ENCODE measurements around the gene ERCC6. TPM values are rescaled to one million over a fixed set of nuclear protein-coding genes. Genes with fewer than 3 reads are reported as not detected.
A peak's percentile ranks its signal among the peaks of the same experiment; 100 is the strongest.

The ERCC6 gene
- total RNA-seq, 2 donors from 2014 or later = 22.5 to 27.8 TPM

GRCh38 chr10:49516216-49516970 is 22.5 kb downstream of the ERCC6 start:
- Mint-ChIP-seq H3K9me3 (no peaks in the 10 kb centered on the region), H3K27ac (no peak overlapping the region), H3K4me1 (ENCODE audit: low read depth in 2 of 2) (peaks cover 7 to 11% of the 10 kb centered on the region in 2 donors), H3K36me3 (no peaks in the 10 kb centered on the region), H3K27me3 (no peaks in the 10 kb centered on the region), H3K4me3 (no peak overlapping the region)
- no peak for ATAC-seq
- no peak for DNase-seq (ENCODE audit: low spot score)

- peaks cover 18 to 21% of the 10 kb centered on the region in 2 donors for H3K4me1 Mint-ChIP-seq (ENCODE audit: low read depth in 2 of 2)
- H3K9me3 Mint-ChIP-seq = no peaks in the 10 kb centered on the region
- no peak overlapping the region for H3K4me3 Mint-ChIP-seq
- H3K27ac Mint-ChIP-seq = no peak overlapping the region
- DNase-seq (ENCODE audit: low spot score) (no peak), ATAC-seq (peak; percentile 53 to 68)
- no peaks in the 10 kb centered on the region for H3K36me3 Mint-ChIP-seq
- H3K27me3 Mint-ChIP-seq = no peaks in the 10 kb centered on the region
Observed at GRCh38 chr10:49512121-49512809, 26.7 kb downstream of the ERCC6 start.

GRCh38 chr10:49509771-49510303 is 29.1 kb downstream of the ERCC6 start:
- Mint-ChIP-seq H3K9me3 (no peaks in the 10 kb centered on the region), H3K27me3 (no peaks in the 10 kb centered on the region), H3K4me3 (no peak overlapping the region), H3K27ac (no peak overlapping the region), H3K4me1 (ENCODE audit: low read depth in 2 of 2) (peaks cover 25 to 29% of the 10 kb centered on the region in 2 donors), H3K36me3 (peaks cover 3% of the 10 kb centered on the region)
- DNase-seq (ENCODE audit: low spot score) = no peak
- ATAC-seq = no peak

GRCh38 chr10:49508654-49509053 is 30.3 kb downstream of the ERCC6 start:
- Mint-ChIP-seq H3K4me1 (ENCODE audit: low read depth in 2 of 2) (peaks cover 25 to 29% of the 10 kb centered on the region in 2 donors), H3K27ac (peak overlapping the region in 1 of 2 donors; percentile 15), H3K4me3 (peak overlapping the region; percentile 45), H3K9me3 (no peaks in the 10 kb centered on the region), H3K36me3 (peaks cover 6% of the 10 kb centered on the region), H3K27me3 (no peaks in the 10 kb centered on the region)
- ATAC-seq (no peak), DNase-seq (ENCODE audit: low spot score) (no peak)

- no peaks in the 10 kb centered on the region for H3K9me3 Mint-ChIP-seq
- H3K4me3 Mint-ChIP-seq = peak overlapping the region; percentile 45
- H3K36me3 Mint-ChIP-seq = peaks cover 6% of the 10 kb centered on the region
- H3K27me3 Mint-ChIP-seq = no peaks in the 10 kb centered on the region
- DNase-seq (ENCODE audit: low spot score) (no peak), ATAC-seq (peak; percentile 83 to 89)
- peaks cover 25 to 29% of the 10 kb centered on the region in 2 donors for H3K4me1 Mint-ChIP-seq (ENCODE audit: low read depth in 2 of 2)
- peak overlapping the region in 1 of 2 donors; percentile 15 for H3K27ac Mint-ChIP-seq
Observed at GRCh38 chr10:49508249-49508648, 30.7 kb downstream of the ERCC6 start.

- peaks cover 22 to 23% of the 10 kb centered on the region in 2 donors for H3K4me1 Mint-ChIP-seq (ENCODE audit: low read depth in 2 of 2)
- no peak for ATAC-seq
- H3K4me3 Mint-ChIP-seq = no peak overlapping the region
- peaks cover 11% of the 10 kb centered on the region for H3K36me3 Mint-ChIP-seq
- no peak for DNase-seq (ENCODE audit: low spot score)
- no peaks in the 10 kb centered on the region for H3K9me3 Mint-ChIP-seq
- H3K27ac Mint-ChIP-seq = no peak overlapping the region
- H3K27me3 Mint-ChIP-seq = no peaks in the 10 kb centered on the region
Observed at GRCh38 chr10:49505589-49505988, 33.3 kb downstream of the ERCC6 start.

- no peak overlapping the region for H3K4me3 Mint-ChIP-seq
- H3K27ac Mint-ChIP-seq = no peak overlapping the region
- peaks cover 22 to 23% of the 10 kb centered on the region in 2 donors for H3K4me1 Mint-ChIP-seq (ENCODE audit: low read depth in 2 of 2)
- ATAC-seq = no peak
- H3K36me3 Mint-ChIP-seq = peaks cover 14% of the 10 kb centered on the region
- H3K27me3 Mint-ChIP-seq = no peaks in the 10 kb centered on the region
- H3K9me3 Mint-ChIP-seq = no peaks in the 10 kb centered on the region
- DNase-seq (ENCODE audit: low spot score) = no peak
Observed at GRCh38 chr10:49505076-49505475, 33.8 kb downstream of the ERCC6 start.

- Mint-ChIP-seq H3K9me3 (no peaks in the 10 kb centered on the region), H3K4me1 (ENCODE audit: low read depth in 2 of 2) (peaks cover 22 to 23% of the 10 kb centered on the region in 2 donors), H3K36me3 (peaks cover 14% of the 10 kb centered on the region), H3K27me3 (no peaks in the 10 kb centered on the region), H3K4me3 (no peak overlapping the region), H3K27ac (no peak overlapping the region)
- DNase-seq (ENCODE audit: low spot score) (no peak), ATAC-seq (no peak)
Observed at GRCh38 chr10:49504528-49504927, 34.4 kb downstream of the ERCC6 start.

- no peak overlapping the region for H3K27ac Mint-ChIP-seq
- H3K4me1 Mint-ChIP-seq (ENCODE audit: low read depth in 2 of 2) = peaks cover 9 to 13% of the 10 kb centered on the region in 2 donors
- H3K4me3 Mint-ChIP-seq = no peak overlapping the region
- DNase-seq (ENCODE audit: low spot score) (no peak), ATAC-seq (no peak)
- H3K27me3 Mint-ChIP-seq = no peaks in the 10 kb centered on the region
- peaks cover 14% of the 10 kb centered on the region for H3K36me3 Mint-ChIP-seq
- H3K9me3 Mint-ChIP-seq = no peaks in the 10 kb centered on the region
Observed at GRCh38 chr10:49502358-49502757, 36.6 kb downstream of the ERCC6 start.

- no peaks in the 10 kb centered on the region for H3K27me3 Mint-ChIP-seq
- peaks cover 0 to 7% of the 10 kb centered on the region in 2 donors for H3K4me1 Mint-ChIP-seq (ENCODE audit: low read depth in 2 of 2)
- H3K36me3 Mint-ChIP-seq = peaks cover 14% of the 10 kb centered on the region
Observed at GRCh38 chr10:49500412-49500811, 38.5 kb downstream of the ERCC6 start.

GRCh38 chr10:49499305-49499851 is 39.5 kb downstream of the ERCC6 start:
- Mint-ChIP-seq H3K9me3 (no peaks in the 10 kb centered on the region), H3K4me3 (no peak overlapping the region), H3K4me1 (ENCODE audit: low read depth in 2 of 2) (peaks cover 0 to 10% of the 10 kb centered on the region in 2 donors), H3K27ac (no peak overlapping the region), H3K36me3 (peaks cover 9% of the 10 kb centered on the region), H3K27me3 (no peaks in the 10 kb centered on the region)
- DNase-seq (ENCODE audit: low spot score) (no peak), ATAC-seq (no peak)

More at GRCh38 chr10:49500412-49500811, 38.5 kb downstream of the ERCC6 start:
- H3K9me3 Mint-ChIP-seq = no peaks in the 10 kb centered on the region
- ATAC-seq (no peak), DNase-seq (ENCODE audit: low spot score) (no peak)
- no peak overlapping the region for H3K4me3 Mint-ChIP-seq
- H3K27ac Mint-ChIP-seq = no peak overlapping the region

- no peaks in the 10 kb centered on the region for H3K9me3 Mint-ChIP-seq
- H3K4me3 Mint-ChIP-seq = no peak overlapping the region
- no peak for DNase-seq (ENCODE audit: low spot score)
- H3K4me1 Mint-ChIP-seq (ENCODE audit: low read depth in 2 of 2) = peaks cover 0 to 10% of the 10 kb centered on the region in 2 donors
- H3K27me3 Mint-ChIP-seq = no peaks in the 10 kb centered on the region
- peaks cover 9% of the 10 kb centered on the region for H3K36me3 Mint-ChIP-seq
- H3K27ac Mint-ChIP-seq = no peak overlapping the region
- ATAC-seq = no peak
Observed at GRCh38 chr10:49498425-49498824, 40.5 kb downstream of the ERCC6 start.

GRCh38 chr10:49497358-49497757 is 41.6 kb downstream of the ERCC6 start:
- H3K27me3 Mint-ChIP-seq = no peaks in the 10 kb centered on the region
- DNase-seq (ENCODE audit: low spot score) (no peak), ATAC-seq (no peak)
- H3K4me3 Mint-ChIP-seq = no peak overlapping the region
- no peaks in the 10 kb centered on the region for H3K9me3 Mint-ChIP-seq
- peaks cover 9 to 18% of the 10 kb centered on the region in 2 donors for H3K4me1 Mint-ChIP-seq (ENCODE audit: low read depth in 2 of 2)
- H3K27ac Mint-ChIP-seq = no peak overlapping the region
- H3K36me3 Mint-ChIP-seq = peaks cover 6% of the 10 kb centered on the region

Data from natural killer cell treated with Interleukin-12 subunit alpha and Interleukin-12 subunit beta and Interleukin-15 and Interleukin-18, amount 100 ng/mL, for 72 hours (primary cell).